Lung (tissue), 12 donors: ENCODE results near the gene BICC1. TPM values are rescaled to one million over a fixed set of nuclear protein-coding genes. Genes with fewer than 3 reads are reported as not detected.

Experiments
- ATAC-seq: fragments of 200-7000 bp; cut with Tn5 transposase; one replicate; pipeline ENCODE4 v1.9.1; 2020; ENCODE audit warnings: moderate number of reproducible peaks; ENCODE audit not compliant: insufficient read depth, low FRiP score
- DNase-seq, 3 donors: peaks; one replicate each; pipeline ENCODE4 v3.0.0-alpha.2; 2013 to 2017
- H3K27ac ChIP-seq, 2 donors: one replicate each; pipeline ENCODE4 v1.5.1; 2013; ENCODE audit warnings: mild to moderate bottlenecking in 2 of 2, moderate library complexity in 2 of 2, control low read depth in 1 of 2, inconsistent platforms in 1 of 2, low read depth in 1 of 2, low read length in 1 of 2
- H3K27me3 ChIP-seq, 3 donors: one replicate each; pipeline ENCODE4 v1.5.1; 2013; ENCODE audit warnings: low read length in 2 of 3; ENCODE audit not compliant: control insufficient read depth in 3 of 3, insufficient read depth in 3 of 3
- H3K36me3 ChIP-seq, 4 donors: one replicate each; pipeline ENCODE4 v1.5.1; 2013; ENCODE audit warnings: low read length in 4 of 4, mild to moderate bottlenecking in 1 of 4, moderate library complexity in 1 of 4; ENCODE audit not compliant: control insufficient read depth in 4 of 4, insufficient read depth in 4 of 4
- H3K4me1 ChIP-seq, 5 donors: one replicate each; pipeline ENCODE4 v1.5.1; 2013; ENCODE audit warnings: low read length in 5 of 5, mild to moderate bottlenecking in 2 of 5, moderate library complexity in 1 of 5; ENCODE audit not compliant: control insufficient read depth in 5 of 5, insufficient read depth in 5 of 5
- H3K4me3 ChIP-seq: one replicate; pipeline ENCODE4 v1.5.1; 2013; ENCODE audit warnings: mild to moderate bottlenecking, control low read depth, moderate library complexity
- H3K9ac ChIP-seq, 2 donors: one replicate each; pipeline ENCODE4 v1.5.1; 2013; ENCODE audit warnings: low read length in 2 of 2, control low read depth in 1 of 2; ENCODE audit not compliant: insufficient read depth in 1 of 2
- H3K9me3 ChIP-seq, 4 donors: one replicate each; pipeline ENCODE4 v1.5.1; 2013; ENCODE audit warnings: low read length in 3 of 4, mild to moderate bottlenecking in 1 of 4, moderate library complexity in 1 of 4; ENCODE audit not compliant: control insufficient read depth in 4 of 4, insufficient read depth in 3 of 4
- WGBS, 2 donors: extraction: QIAGEN DNeasy Blood & Tissue Kit; methylation state at CpG; one replicate each; pipeline ENCODE4 v1.1.7; 2013; 5-methylcytosine and 5-hydroxymethylcytosine counted together
- polyA plus RNA-seq, 2 donors: library from polyadenylated mRNA; stranded (reverse); fragments of 200-250 nt; gene quantifications; one replicate each; pipeline ENCODE4 v1.2.1, GENCODE V29; 2013
- total RNA-seq, 2 donors: library from RNA; depleted of rRNA in 1 of 2; stranded (reverse); fragments of >200 nt in 1 of 2; gene quantifications; one replicate each; pipeline ENCODE4 v1.2.1, GENCODE V29; 2014 to 2021
- TF ChIP-seq, protein P1 (sequence below): IDR thresholded peaks from 2 replicates; pipeline ENCODE4 v1.5.1; 2012; ENCODE audit warnings: mild to moderate bottlenecking; ENCODE audit errors: control extremely low read depth, extremely low read depth
- donor health status: control.
- donor health status: control.
- donor health status: Bipolar disorder and iron deficiency.
- donor health status: healthy.
- donor health status: DM: yes; HTN: yes; CAD: no.

BICC1 gene
- total and polyA plus RNA-seq, 4 donors, result 2.3 to 43.1 (median 5.9) TPM

DNA sequence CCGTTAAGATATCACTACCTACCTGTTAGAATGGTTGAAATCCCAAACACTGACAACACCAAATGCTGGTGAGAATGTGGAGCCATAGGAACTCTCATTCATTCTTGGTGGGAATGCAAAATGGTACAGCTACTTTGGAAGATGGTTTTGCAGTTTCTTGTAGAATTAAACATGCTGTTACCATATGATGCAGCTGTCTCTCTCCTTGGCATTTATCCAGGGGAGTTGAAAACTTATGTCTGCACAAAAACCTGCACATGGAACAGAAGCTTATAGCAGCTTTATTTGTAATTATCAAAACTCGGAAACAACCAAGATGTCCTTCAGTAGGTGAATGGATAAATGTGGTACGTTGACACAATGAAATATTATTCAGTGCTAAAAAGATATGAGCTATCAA is 199.5 kb downstream of the BICC1 start:
- DNase-seq, result peak in 2 of 3 donors; percentile 27 to 50
- Histone ChIP-seq H3K4me1 (peaks cover 0 to 4% (median 0%) of the 10 kb centered on the region in 5 donors), H3K27me3 (no peaks in the 10 kb centered on the region), H3K36me3 (no peaks in the 10 kb centered on the region), H3K27ac (no peak overlapping the region), H3K9ac (no peak overlapping the region), H3K9me3 (no peaks in the 10 kb centered on the region), H3K4me3 (no peak overlapping the region)
- 81% methylated on average over 3 of the region's 3 CpGs for WGBS, 2 donors
- TF ChIP-seq, protein P1, sequence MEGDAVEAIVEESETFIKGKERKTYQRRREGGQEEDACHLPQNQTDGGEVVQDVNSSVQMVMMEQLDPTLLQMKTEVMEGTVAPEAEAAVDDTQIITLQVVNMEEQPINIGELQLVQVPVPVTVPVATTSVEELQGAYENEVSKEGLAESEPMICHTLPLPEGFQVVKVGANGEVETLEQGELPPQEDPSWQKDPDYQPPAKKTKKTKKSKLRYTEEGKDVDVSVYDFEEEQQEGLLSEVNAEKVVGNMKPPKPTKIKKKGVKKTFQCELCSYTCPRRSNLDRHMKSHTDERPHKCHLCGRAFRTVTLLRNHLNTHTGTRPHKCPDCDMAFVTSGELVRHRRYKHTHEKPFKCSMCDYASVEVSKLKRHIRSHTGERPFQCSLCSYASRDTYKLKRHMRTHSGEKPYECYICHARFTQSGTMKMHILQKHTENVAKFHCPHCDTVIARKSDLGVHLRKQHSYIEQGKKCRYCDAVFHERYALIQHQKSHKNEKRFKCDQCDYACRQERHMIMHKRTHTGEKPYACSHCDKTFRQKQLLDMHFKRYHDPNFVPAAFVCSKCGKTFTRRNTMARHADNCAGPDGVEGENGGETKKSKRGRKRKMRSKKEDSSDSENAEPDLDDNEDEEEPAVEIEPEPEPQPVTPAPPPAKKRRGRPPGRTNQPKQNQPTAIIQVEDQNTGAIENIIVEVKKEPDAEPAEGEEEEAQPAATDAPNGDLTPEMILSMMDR, result no peak
- no peak for ATAC-seq

DNA sequence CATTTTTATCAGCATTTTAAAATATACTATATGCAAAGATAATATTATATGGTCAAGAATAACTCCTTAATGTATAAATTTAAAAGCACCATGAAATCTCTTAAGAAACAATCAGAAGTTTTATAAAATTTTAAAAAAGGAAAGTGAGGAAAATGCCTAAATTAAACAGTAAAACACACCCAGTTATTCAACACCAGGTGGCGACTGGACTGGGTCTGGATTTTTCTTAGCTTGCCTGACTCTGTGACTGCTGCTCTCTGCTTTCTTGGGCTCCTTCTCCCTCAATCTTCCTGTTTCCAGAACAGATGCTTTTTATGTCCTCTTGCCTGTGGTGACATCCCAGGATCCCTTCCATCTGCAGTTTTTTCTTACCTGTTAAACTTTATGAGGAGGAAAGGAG is 200.3 kb downstream of the BICC1 start:
- DNase-seq (no peak), ATAC-seq (no peak)
- Histone ChIP-seq H3K36me3 (no peaks in the 10 kb centered on the region), H3K4me1 (peaks cover 0 to 4% (median 0%) of the 10 kb centered on the region in 5 donors), H3K4me3 (no peak overlapping the region), H3K9me3 (no peaks in the 10 kb centered on the region), H3K27ac (no peak overlapping the region), H3K9ac (no peak overlapping the region), H3K27me3 (no peaks in the 10 kb centered on the region)
- WGBS, 2 donors, result 63 to 83% methylated on average over 1 of the region's 1 CpG
- TF ChIP-seq, protein P1, result no peak

GRCh38 chr10:58714409-58714808 is 201.7 kb downstream of the BICC1 start:
- TF ChIP-seq, protein P1, result no peak
- Histone ChIP-seq H3K9me3 (no peaks in the 10 kb centered on the region), H3K4me3 (no peak overlapping the region), H3K27me3 (no peaks in the 10 kb centered on the region), H3K27ac (no peak overlapping the region), H3K9ac (no peak overlapping the region), H3K4me1 (peaks cover 0 to 4% (median 0%) of the 10 kb centered on the region in 5 donors), H3K36me3 (no peaks in the 10 kb centered on the region)
- 62 to 75% methylated on average over 2 of the region's 2 CpGs for WGBS, 2 donors
- ATAC-seq, result no peak
- no peak for DNase-seq

GRCh38 chr10:58715061-58715460 is 202.4 kb downstream of the BICC1 start:
- no peak overlapping the region for H3K27ac ChIP-seq

More at GRCh38 chr10:58715061-58715460, 202.4 kb downstream of the BICC1 start:
- no peak overlapping the region for H3K4me3 ChIP-seq
- TF ChIP-seq, protein P1, result no peak
- H3K9ac ChIP-seq, result no peak overlapping the region
- no peaks in the 10 kb centered on the region for H3K36me3 ChIP-seq
- H3K9me3 ChIP-seq, result no peaks in the 10 kb centered on the region
- WGBS, 2 donors, result 58 to 76% methylated on average over 2 of the region's 2 CpGs
- ATAC-seq (no peak), DNase-seq (no peak)
- no peaks in the 10 kb centered on the region for H3K27me3 ChIP-seq
- peaks cover 0 to 4% (median 0%) of the 10 kb centered on the region in 5 donors for H3K4me1 ChIP-seq
